Stimulated activated CD4-positive, alpha-beta T cell treated with anti-CD3 and anti-CD28 coated beads, Interleukin-4, amount 100 ng/mL, for 1 hour (primary cell): Measurements from ENCODE around the gene SNX10.
A peak's percentile ranks its signal among the peaks of the same experiment; 100 is the strongest.
"Not testable (repeated sequence)": the region's sequence is repeated elsewhere in the genome, so short reads cannot be mapped to it uniquely, and the experiment has no call there.

Source experiments
- DNase-seq: peaks from one replicate; pipeline ENCODE4 v3.0.0-alpha.2; 2020

The SNX10 gene

GRCh38 chr7:26291699-26292538, at the start of gene SNX10:
Gene SNX10, plus strand, starts transcription at chr7:26291862. Its CDS starts 54,581 bp downstream, at chr7:26346443.
- peak; percentile 69 for DNase-seq

DNA sequence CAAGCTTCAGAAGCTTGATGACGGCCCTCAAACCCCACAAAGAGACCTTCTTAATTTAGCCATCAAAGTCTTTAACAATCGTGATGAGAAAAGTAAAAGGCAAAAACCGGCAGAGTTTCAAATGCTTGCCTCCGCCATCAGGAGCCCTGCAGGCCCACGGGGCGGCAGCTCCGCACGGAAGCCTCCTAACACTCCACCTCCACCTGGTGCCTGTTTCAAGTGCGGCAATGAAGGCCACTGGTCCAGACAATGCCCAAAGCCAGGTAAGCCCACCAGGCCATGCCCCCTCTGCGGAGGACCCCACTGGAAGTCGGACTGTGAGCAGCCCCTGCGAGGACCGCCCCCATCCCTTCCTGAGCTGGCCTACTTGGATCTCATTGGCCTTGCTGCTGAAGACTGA, 46.5 kb upstream of the SNX10 start:
- no peak for DNase-seq

- no peak for DNase-seq
Measured at GRCh38 chr7:26250239-26250638, 41.4 kb upstream of the SNX10 start.

GRCh38 chr7:26261866-26262265, 29.8 kb upstream of the SNX10 start:
- DNase-seq: not testable (repeated sequence)

- DNase-seq: no peak
Measured at GRCh38 chr7:26265065-26265464, 26.6 kb upstream of the SNX10 start.

GRCh38 chr7:26265499-26266075, 26.1 kb upstream of the SNX10 start:
- no peak for DNase-seq

GRCh38 chr7:26267601-26268166, 24.0 kb upstream of the SNX10 start:
- DNase-seq: no peak

GRCh38 chr7:26275213-26275612, 16.4 kb upstream of the SNX10 start:
- DNase-seq: no peak

- DNase-seq: no peak
Measured at GRCh38 chr7:26278770-26279169, 12.9 kb upstream of the SNX10 start.

DNA sequence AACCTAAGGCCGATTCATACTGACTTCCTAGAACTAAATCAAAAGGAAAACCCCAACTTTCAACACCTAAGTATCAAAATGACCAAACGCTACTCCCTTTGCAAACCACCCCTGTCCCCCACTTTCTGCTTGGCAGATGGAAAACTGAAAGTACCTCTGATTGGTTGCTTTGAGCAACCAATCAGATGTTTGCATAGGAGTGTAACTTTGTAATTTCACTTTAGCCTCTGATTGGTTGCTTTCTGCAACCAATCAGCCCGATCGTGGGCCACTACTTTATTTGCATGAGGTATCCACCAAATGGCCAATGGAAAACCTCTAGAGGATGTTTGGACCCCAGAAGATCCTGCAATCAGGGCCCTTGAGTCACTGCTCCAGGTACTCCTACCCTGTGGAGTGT, 12.3 kb upstream of the SNX10 start:
- DNase-seq: no peak

- DNase-seq: no peak
Measured at GRCh38 chr7:26280097-26280496, 11.6 kb upstream of the SNX10 start.

GRCh38 chr7:26280723-26281122, 10.9 kb upstream of the SNX10 start:
- DNase-seq: no peak

GRCh38 chr7:26284477-26284876, 7.2 kb upstream of the SNX10 start:
- DNase-seq: no peak

DNA sequence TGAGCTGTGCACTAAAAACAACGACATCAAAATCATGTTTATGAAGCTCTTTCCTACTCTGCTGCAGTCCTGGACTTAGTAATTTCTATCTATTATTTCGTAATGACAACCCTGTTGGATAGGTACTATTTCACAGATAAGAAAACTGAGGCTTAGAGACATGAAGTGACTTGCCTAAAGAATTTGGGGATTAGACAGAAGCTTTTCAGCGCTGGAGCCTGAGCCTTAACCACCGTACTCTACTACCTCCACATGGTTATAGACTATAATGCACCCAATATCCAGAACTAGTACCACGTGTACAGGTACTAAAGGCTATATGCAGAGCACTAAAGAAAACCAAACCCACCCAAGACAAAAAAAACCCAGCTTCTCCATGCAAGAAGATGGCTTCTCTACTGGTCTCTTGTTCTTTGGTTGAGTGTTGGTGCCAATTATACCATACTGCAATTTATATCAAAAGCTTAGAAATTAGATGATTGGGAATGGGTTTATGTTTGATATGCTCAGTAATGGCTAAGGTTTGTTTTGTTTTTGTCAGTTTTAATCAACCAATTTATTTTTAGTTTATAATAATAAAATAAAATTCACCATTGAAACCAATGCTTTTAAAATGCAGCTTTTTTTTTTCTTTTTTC, 6.5 kb upstream of the SNX10 start:
- no peak for DNase-seq

GRCh38 chr7:26286157-26286556, 5.5 kb upstream of the SNX10 start:
- DNase-seq: no peak

DNA sequence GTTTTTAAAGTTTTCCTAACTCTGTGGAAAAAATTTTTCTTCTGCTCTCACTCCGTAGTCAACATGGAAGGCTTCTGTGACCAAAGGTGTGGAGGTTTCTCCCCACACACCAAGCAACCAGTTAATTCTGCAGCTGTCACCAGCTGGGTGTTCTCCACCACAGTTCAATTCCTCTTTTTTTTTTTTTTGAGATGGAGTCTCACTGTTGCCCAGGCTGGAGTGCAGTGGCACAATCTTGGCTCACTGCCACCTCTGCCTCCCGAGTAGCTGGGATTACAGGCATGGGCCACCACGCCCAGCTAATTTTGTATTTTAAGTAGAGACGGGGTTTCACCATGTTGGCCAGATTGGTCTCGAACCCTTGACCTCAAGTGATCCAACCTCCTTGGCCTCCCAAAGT, 3.5 kb upstream of the SNX10 start:
- DNase-seq: not testable (repeated sequence)

GRCh38 chr7:26291251-26291650, 411 bp upstream of the SNX10 start:
- no peak for DNase-seq

- DNase-seq: no peak
Measured at GRCh38 chr7:26292768-26293560, 1.3 kb downstream of the SNX10 start.

DNA sequence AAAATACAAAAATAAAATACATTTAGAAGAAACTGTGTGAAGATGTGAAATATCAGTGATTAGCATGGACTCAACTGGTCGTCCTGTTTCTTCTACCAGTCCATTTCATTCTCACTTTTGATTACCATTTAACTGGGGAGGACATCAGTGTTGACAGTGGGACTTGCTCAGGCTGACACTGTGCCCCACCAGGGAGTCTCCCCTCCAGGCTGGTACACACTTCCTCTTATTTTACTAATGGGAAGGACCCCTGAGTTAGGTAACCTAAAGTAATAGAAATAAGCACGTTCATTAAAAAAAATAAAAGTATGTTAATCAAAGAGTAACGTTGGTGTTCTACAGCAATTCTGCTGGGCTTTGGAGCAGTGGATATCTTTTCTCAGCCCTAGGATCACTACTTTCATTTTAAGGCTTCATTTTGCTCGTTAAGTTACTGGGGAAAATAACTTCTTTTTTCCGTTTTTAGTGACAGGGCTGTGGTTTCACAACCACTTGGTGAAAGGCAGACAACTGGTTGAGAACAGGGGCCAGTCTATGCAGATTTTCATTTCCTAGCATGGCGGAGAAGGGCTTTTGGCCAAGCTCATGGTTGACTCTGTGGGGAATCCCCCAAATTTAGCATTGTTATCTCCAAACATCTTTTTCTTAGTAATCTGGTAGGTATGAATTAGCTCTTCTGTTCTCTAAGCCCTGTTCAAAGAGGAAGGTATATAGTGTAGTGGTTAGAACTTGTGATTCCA, 2.1 kb downstream of the SNX10 start:
- DNase-seq: peak; percentile 32

- no peak for DNase-seq
Measured at GRCh38 chr7:26295015-26295414, 3.4 kb downstream of the SNX10 start.

DNA sequence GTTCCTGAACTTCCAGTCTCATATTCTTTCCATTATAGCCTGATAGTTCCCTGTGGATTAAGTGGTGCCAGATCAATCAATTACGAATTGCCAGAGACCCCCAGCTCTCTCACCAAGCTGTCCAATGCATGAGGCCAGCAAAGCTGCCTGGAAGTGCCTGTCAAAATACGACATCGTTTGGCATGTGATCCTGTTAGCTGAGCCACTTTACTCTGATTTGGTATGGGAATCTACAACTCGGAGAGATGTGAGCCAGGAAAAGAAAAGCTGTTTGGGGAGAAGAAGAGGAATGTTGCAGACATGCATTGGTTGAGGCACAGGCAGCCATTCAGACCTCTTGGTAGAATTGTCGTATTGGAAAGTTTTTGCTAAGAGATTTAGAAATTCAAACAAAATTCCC, 3.9 kb downstream of the SNX10 start:
- DNase-seq: no peak

DNA sequence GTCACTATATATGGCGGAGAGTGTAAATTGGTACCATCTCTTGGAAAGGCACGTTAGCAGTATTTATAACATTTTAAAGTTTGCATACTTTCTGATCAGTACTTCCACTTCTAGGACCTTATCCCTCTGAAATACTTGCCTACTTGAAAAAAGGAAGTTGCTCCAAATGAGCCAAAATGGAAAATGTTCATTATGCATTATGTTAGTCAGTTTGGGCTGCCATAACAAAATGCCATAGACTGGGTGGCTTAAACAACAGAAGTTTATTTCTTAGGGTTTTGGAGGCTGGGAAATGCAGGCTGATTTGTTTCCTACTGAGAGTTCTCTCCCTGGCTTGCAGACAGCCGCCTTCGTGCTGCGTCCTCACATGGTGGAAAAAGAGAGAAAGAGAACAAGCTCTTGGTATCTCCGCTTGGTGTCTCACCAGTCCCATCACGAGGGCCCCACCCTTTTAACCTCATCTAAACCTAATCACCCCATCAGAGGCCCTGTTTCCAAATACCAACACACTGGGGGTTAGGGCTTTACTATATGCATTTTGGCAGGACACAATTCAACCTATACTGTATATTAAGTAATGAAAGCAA, 6.9 kb downstream of the SNX10 start:
- no peak for DNase-seq
